ENCODE results near the gene SYT17. TPM values are rescaled to one million over a fixed set of nuclear protein-coding genes. Genes with fewer than 3 reads are reported as not detected.

SYT17 gene
- total and polyA plus RNA-seq, 10 of the 15 experiments (the other 5 are each of a cell fraction or from before 2014, with no cell fraction given) = 3.7 to 12.3 (median 5.0) TPM

DNA sequence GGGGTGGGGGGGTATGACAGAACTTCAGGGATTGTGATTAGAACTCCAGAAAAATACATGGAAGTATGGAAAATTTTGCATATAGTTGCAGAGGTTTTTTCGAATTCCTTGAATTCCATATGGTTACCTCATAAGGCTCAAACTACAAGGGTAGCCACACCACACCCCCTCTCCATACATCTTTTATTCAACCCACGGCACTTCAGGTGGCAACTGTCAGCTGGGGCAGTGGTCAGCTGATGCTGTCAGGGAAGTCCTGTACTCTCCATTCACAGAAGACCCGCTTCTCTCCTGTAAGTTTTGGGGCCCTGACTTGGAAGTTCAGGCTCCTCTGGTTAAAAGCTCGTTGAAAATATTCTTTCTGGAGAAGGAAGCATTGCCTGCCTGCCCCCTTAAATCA lies 60.0 kb downstream of the SYT17 start:
- ChIA-PET RAD21 (ENCODE audit: unreplicated experiment) (interaction anchor here (0.8 to 1.6 kb wide), 4 partner anchors 18 to 142 kb away, joined by 3 read pairs; no protein-coding TSS in a partner anchor), SMC1A (ENCODE audit: uncharacterized antibody, unreplicated experiment) (interaction anchor here (0.8 to 1.7 kb wide), 7 partner anchors 14 to 142 kb away, joined by 3 to 5 read pairs (median 4); no protein-coding TSS in a partner anchor), POLR2A (interaction anchor here (0.8 kb wide), 1 partner anchor 20 kb away, joined by 3 read pairs; no protein-coding TSS in a partner anchor), CTCF (interaction anchor here (1.1 to 1.8 kb wide), 8 partner anchors 14 to 56 kb away, joined by 3 to 8 read pairs (median 3); no protein-coding TSS in a partner anchor)
- no peak for FAIRE-seq
- H3K36me3 ChIP-seq (ENCODE audit: control insufficient read depth in 2 of 2, insufficient read depth in 2 of 2, low read length in 1 of 2) = no peaks in the 10 kb centered on the region; a peak in 1 of 4 replicates
- no peaks in the 10 kb centered on the region for H3K4me1 ChIP-seq (ENCODE audit: control insufficient read depth, insufficient read depth, low read length)
- TF ChIP-seq ESRRA (IDR thresholded peaks at IDR 0.05; ENCODE audit: low read length) (no peak), ZNF687 (IDR thresholded peaks at IDR 0.05) (no peak), POLR2AphosphoS5 (IDR thresholded peaks at IDR 0.05; ENCODE audit: low read length) (no peak), CBFB (IDR thresholded peaks at IDR 0.05; ENCODE audit: low read depth) (no peak), SREBF1 (IDR thresholded peaks at IDR 0.05; ENCODE audit: low read length) (no peak), MYC (IDR thresholded peaks at IDR 0.05; ENCODE audit: insufficient read depth, insufficient read length, insufficient replicate concordance, low read length, severe bottlenecking) (no peak), EP300 (IDR thresholded peaks at IDR 0.05; ENCODE audit: borderline replicate concordance in 1 of 2, control insufficient read depth in 1 of 2, low read depth in 2 of 2, low read length in 2 of 2) (no peak)
- TF ChIP-seq, protein P1, sequence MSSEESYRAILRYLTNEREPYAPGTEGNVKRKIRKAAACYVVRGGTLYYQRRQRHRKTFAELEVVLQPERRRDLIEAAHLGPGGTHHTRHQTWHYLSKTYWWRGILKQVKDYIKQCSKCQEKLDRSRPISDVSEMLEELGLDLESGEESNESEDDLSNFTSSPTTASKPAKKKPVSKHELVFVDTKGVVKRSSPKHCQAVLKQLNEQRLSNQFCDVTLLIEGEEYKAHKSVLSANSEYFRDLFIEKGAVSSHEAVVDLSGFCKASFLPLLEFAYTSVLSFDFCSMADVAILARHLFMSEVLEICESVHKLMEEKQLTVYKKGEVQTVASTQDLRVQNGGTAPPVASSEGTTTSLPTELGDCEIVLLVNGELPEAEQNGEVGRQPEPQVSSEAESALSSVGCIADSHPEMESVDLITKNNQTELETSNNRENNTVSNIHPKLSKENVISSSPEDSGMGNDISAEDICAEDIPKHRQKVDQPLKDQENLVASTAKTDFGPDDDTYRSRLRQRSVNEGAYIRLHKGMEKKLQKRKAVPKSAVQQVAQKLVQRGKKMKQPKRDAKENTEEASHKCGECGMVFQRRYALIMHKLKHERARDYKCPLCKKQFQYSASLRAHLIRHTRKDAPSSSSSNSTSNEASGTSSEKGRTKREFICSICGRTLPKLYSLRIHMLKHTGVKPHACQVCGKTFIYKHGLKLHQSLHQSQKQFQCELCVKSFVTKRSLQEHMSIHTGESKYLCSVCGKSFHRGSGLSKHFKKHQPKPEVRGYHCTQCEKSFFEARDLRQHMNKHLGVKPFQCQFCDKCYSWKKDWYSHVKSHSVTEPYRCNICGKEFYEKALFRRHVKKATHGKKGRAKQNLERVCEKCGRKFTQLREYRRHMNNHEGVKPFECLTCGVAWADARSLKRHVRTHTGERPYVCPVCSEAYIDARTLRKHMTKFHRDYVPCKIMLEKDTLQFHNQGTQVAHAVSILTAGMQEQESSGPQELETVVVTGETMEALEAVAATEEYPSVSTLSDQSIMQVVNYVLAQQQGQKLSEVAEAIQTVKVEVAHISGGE (CRISPR knock-in tag; IDR thresholded peaks at IDR 0.05) = no peak
- in situ Hi-C loops (cut with MboI) (no loop called here), intact Hi-C loops (cut with micrococcal nuclease; ENCODE audit: unreplicated experiment) (no loop called here)
- WGBS (ENCODE audit: insufficient coverage, insufficient replicate concordance, low lambda C conversion rate, missing lambda C conversion rate) = 46% methylated on average over 4 of the region's 4 CpGs
- BruUV-seq (replicated peaks) = no TSS peak
- no peak overlapping the region for H3K4me2 ChIP-seq (ENCODE audit: control insufficient read depth, insufficient read depth)
- no peak overlapping the region for H3K27ac ChIP-seq (ENCODE audit: control insufficient read depth, insufficient read depth)
- no peak overlapping the region for H3K9ac ChIP-seq (ENCODE audit: control insufficient read depth, insufficient read depth, low read length)
- H3K79me2 ChIP-seq (ENCODE audit: control insufficient read depth, insufficient read depth, low read length) = no peaks in the 10 kb centered on the region
- H2AFZ ChIP-seq (ENCODE audit: control insufficient read depth, low read depth, low read length) = no peak overlapping the region
- DNase-seq (ENCODE audit: low read depth, low spot score) = no peak
- H3K4me3 ChIP-seq = no peak overlapping the region
- H4K20me1 ChIP-seq (ENCODE audit: control insufficient read depth, insufficient read depth) = no peaks in the 10 kb centered on the region
- ATAC-seq = no peak
- no peaks in the 10 kb centered on the region for H3K27me3 ChIP-seq (replicated peaks in 1 of 2; ENCODE audit: control insufficient read depth in 2 of 2, insufficient read depth in 2 of 2, low read length in 1 of 2)
- peaks cover under 1% of the 10 kb centered on the region; the same call in 1 of the 3 replicates for H3K9me3 ChIP-seq (replicated peaks; ENCODE audit: control insufficient read depth, insufficient read depth, low read length)

Measured in GM12878 (cell line).